Measurements from ENCODE around the gene WWC2. TPM values are rescaled to one million over a fixed set of nuclear protein-coding genes. Genes with fewer than 3 reads are reported as not detected.

The WWC2 gene
- total and polyA plus RNA-seq, 2 experiments from 2014 or later = 50.5 to 74.2 TPM

DNA sequence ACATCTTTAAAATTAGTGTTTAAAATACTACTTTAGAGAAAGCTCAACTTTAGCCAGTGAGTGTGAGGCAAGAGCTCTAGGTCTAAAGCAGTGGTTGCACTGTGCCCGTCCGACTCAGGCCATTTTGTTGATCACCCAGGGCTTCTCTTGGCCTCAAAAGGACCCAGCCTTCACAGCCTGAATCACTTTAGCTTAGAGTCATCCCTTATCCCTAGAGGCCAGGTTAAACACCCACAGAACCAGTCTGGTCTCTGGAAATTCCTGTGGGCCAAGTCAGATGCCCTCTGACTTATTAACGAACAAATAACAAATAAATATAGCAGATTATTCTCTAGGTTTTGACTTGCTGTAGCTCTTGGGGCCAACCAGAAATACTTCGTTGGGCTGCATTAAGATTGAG, 102.3 kb downstream of the WWC2 start (continued):
- TF ChIP-seq CREB1 (CRISPR knock-in tag; IDR thresholded peaks at IDR 0.05; ENCODE audit: low read depth) = no peak
- TF ChIP-seq, protein P1, sequence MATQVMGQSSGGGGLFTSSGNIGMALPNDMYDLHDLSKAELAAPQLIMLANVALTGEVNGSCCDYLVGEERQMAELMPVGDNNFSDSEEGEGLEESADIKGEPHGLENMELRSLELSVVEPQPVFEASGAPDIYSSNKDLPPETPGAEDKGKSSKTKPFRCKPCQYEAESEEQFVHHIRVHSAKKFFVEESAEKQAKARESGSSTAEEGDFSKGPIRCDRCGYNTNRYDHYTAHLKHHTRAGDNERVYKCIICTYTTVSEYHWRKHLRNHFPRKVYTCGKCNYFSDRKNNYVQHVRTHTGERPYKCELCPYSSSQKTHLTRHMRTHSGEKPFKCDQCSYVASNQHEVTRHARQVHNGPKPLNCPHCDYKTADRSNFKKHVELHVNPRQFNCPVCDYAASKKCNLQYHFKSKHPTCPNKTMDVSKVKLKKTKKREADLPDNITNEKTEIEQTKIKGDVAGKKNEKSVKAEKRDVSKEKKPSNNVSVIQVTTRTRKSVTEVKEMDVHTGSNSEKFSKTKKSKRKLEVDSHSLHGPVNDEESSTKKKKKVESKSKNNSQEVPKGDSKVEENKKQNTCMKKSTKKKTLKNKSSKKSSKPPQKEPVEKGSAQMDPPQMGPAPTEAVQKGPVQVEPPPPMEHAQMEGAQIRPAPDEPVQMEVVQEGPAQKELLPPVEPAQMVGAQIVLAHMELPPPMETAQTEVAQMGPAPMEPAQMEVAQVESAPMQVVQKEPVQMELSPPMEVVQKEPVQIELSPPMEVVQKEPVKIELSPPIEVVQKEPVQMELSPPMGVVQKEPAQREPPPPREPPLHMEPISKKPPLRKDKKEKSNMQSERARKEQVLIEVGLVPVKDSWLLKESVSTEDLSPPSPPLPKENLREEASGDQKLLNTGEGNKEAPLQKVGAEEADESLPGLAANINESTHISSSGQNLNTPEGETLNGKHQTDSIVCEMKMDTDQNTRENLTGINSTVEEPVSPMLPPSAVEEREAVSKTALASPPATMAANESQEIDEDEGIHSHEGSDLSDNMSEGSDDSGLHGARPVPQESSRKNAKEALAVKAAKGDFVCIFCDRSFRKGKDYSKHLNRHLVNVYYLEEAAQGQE (IDR thresholded peaks at IDR 0.05; ENCODE audit: unreplicated experiment) = no peak

DNA sequence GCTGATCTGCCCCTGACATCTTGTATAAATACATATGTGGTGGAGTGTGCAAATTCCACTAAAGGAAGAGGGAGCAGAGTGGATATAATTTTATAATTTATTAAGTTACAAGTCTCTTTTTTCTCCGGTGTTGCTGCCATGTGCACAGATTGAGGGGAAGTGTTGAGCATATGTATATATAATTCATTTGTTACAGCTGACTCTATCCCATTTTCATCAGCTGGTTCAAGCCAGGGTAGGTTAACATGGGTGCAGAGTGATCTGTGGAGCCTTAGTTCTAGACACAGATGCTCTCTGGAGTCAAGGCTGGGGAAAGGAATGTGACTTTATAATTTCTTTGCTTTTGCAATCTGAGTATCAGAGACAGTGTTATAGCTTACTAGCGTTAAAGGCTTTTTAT, 103.5 kb downstream of the WWC2 start:
- ATAC-seq (no peak), DNase-seq (ENCODE audit: low spot score) (no peak)
- Histone ChIP-seq H3F3A (replicated peaks; ENCODE audit: low read depth) (no peaks in the 10 kb centered on the region), H3K4me1 (ENCODE audit: insufficient read depth) (peaks cover 27% of the 10 kb centered on the region), H4K20me1 (replicated peaks; ENCODE audit: insufficient read depth) (peaks cover 24% of the 10 kb centered on the region), H3K36me3 (ENCODE audit: insufficient read depth) (0 out of 2 replicates have a peak, but pooled peaks cover 4% of the 10 kb centered on the region), H3K9me2 (ENCODE audit: insufficient read depth) (no peaks in the 10 kb centered on the region), H3K79me2 (replicated peaks; ENCODE audit: insufficient read depth) (peaks cover 100% of the 10 kb centered on the region), H3K27ac (ENCODE audit: low read depth) (no peak overlapping the region), H3K27me3 (ENCODE audit: insufficient read depth) (no peaks in the 10 kb centered on the region), H3K4me3 (no peak overlapping the region), H3K4me2 (no peak overlapping the region), H2AFZ (no peak overlapping the region)
- Mint-ChIP-seq H3K27me3 (ENCODE audit: insufficient read depth, low read depth, poor library complexity) (peaks cover 6% of the 10 kb centered on the region), H3K27ac (no peak overlapping the region), H3K9me3 (no peaks in the 10 kb centered on the region), H3K4me3 (no peak overlapping the region), H3K4me1 (peaks cover 53% of the 10 kb centered on the region), H3K36me3 (ENCODE audit: low read depth) (peaks cover 12% of the 10 kb centered on the region)
- TF ChIP-seq ZNF331 (CRISPR knock-in tag; IDR thresholded peaks at IDR 0.05; ENCODE audit: low read depth) (no peak), POLR2AphosphoS5 (IDR thresholded peaks at IDR 0.05; ENCODE audit: low read depth) (no peak), STAT1 (IDR thresholded peaks at IDR 0.05; ENCODE audit: unreplicated experiment) (no peak), ZNF114 (CRISPR knock-in tag; IDR thresholded peaks at IDR 0.05) (no peak), EZH2 (IDR thresholded peaks at IDR 0.05; ENCODE audit: low read depth, unreplicated experiment) (no peak), EZH2phosphoT487 (IDR thresholded peaks at IDR 0.05; ENCODE audit: unreplicated experiment) (no peak), JUNB (IDR thresholded peaks at IDR 0.05; ENCODE audit: unreplicated experiment) (no peak), CREB1 (CRISPR knock-in tag; IDR thresholded peaks at IDR 0.05; ENCODE audit: low read depth) (no peak)
- TF ChIP-seq, protein P2, sequence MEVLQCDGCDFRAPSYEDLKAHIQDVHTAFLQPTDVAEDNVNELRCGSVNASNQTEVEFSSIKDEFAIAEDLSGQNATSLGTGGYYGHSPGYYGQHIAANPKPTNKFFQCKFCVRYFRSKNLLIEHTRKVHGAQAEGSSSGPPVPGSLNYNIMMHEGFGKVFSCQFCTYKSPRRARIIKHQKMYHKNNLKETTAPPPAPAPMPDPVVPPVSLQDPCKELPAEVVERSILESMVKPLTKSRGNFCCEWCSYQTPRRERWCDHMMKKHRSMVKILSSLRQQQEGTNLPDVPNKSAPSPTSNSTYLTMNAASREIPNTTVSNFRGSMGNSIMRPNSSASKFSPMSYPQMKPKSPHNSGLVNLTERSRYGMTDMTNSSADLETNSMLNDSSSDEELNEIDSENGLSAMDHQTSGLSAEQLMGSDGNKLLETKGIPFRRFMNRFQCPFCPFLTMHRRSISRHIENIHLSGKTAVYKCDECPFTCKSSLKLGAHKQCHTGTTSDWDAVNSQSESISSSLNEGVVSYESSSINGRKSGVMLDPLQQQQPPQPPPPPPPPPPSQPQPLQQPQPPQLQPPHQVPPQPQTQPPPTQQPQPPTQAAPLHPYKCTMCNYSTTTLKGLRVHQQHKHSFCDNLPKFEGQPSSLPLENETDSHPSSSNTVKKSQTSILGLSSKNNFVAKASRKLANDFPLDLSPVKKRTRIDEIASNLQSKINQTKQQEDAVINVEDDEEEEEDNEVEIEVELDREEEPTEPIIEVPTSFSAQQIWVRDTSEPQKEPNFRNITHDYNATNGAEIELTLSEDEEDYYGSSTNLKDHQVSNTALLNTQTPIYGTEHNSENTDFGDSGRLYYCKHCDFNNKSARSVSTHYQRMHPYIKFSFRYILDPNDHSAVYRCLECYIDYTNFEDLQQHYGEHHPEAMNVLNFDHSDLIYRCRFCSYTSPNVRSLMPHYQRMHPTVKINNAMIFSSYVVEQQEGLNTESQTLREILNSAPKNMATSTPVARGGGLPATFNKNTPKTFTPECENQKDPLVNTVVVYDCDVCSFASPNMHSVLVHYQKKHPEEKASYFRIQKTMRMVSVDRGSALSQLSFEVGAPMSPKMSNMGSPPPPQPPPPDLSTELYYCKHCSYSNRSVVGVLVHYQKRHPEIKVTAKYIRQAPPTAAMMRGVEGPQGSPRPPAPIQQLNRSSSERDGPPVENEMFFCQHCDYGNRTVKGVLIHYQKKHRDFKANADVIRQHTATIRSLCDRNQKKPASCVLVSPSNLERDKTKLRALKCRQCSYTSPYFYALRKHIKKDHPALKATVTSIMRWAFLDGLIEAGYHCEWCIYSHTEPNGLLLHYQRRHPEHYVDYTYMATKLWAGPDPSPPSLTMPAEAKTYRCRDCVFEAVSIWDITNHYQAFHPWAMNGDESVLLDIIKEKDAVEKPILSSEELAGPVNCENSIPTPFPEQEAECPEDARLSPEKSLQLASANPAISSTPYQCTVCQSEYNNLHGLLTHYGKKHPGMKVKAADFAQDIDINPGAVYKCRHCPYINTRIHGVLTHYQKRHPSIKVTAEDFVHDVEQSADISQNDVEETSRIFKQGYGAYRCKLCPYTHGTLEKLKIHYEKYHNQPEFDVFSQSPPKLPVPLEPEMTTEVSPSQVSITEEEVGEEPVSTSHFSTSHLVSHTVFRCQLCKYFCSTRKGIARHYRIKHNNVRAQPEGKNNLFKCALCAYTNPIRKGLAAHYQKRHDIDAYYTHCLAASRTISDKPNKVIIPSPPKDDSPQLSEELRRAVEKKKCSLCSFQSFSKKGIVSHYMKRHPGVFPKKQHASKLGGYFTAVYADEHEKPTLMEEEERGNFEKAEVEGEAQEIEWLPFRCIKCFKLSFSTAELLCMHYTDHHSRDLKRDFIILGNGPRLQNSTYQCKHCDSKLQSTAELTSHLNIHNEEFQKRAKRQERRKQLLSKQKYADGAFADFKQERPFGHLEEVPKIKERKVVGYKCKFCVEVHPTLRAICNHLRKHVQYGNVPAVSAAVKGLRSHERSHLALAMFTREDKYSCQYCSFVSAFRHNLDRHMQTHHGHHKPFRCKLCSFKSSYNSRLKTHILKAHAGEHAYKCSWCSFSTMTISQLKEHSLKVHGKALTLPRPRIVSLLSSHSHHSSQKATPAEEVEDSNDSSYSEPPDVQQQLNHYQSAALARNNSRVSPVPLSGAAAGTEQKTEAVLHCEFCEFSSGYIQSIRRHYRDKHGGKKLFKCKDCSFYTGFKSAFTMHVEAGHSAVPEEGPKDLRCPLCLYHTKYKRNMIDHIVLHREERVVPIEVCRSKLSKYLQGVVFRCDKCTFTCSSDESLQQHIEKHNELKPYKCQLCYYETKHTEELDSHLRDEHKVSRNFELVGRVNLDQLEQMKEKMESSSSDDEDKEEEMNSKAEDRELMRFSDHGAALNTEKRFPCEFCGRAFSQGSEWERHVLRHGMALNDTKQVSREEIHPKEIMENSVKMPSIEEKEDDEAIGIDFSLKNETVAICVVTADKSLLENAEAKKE (CRISPR knock-in tag; IDR thresholded peaks at IDR 0.05) = no peak
- TF ChIP-seq, protein P1 (IDR thresholded peaks at IDR 0.05; ENCODE audit: unreplicated experiment) = no peak
- TF ChIP-seq, protein P3, sequence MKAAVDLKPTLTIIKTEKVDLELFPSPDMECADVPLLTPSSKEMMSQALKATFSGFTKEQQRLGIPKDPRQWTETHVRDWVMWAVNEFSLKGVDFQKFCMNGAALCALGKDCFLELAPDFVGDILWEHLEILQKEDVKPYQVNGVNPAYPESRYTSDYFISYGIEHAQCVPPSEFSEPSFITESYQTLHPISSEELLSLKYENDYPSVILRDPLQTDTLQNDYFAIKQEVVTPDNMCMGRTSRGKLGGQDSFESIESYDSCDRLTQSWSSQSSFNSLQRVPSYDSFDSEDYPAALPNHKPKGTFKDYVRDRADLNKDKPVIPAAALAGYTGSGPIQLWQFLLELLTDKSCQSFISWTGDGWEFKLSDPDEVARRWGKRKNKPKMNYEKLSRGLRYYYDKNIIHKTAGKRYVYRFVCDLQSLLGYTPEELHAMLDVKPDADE (IDR thresholded peaks at IDR 0.05) = no peak
